BLaER1 (cell line): ENCODE data around the gene MYADML2.
"Not testable (repeated sequence)": the region's sequence is repeated elsewhere in the genome, so short reads cannot be mapped to it uniquely, and the experiment has no call there.

Source experiments
- H3K27ac ChIP-seq: shearing (Covaris generic); formaldehyde crosslinking; 2 replicates; pipeline ENCODE4 v1.8.1; 2022
- H3K27me3 ChIP-seq: shearing (Covaris generic); formaldehyde crosslinking; 2 replicates; pipeline ENCODE4 v1.8.1; 2022
- H3K36me3 ChIP-seq: shearing (Covaris generic); formaldehyde crosslinking; 2 replicates; pipeline ENCODE4 v1.8.1; 2022
- H3K4me1 ChIP-seq: shearing (Covaris generic); formaldehyde crosslinking; 2 replicates; pipeline ENCODE4 v1.8.1; 2022
- H3K4me2 ChIP-seq: shearing (Covaris generic); formaldehyde crosslinking; 2 replicates; pipeline ENCODE4 v1.8.1; 2022
- H3K4me3 ChIP-seq: shearing (Covaris generic); formaldehyde crosslinking; 2 replicates; pipeline ENCODE4 v1.8.1; 2022
- H3K9ac ChIP-seq: shearing (Covaris generic); formaldehyde crosslinking; 2 replicates; pipeline ENCODE4 v1.8.1; 2022
- H3K9me3 ChIP-seq: shearing (Covaris generic); formaldehyde crosslinking; 2 replicates; pipeline ENCODE4 v1.8.1; 2022
- H4K20me1 ChIP-seq: shearing (Covaris generic); formaldehyde crosslinking; 2 replicates; pipeline ENCODE4 v1.8.1; 2022
- Cebpa-rat ChIP-seq: shearing (Covaris generic); IDR thresholded peaks from 2 replicates; pipeline ENCODE4 v1.8.1; 2022

MYADML2 gene

GRCh38 chr17:81918832-81919545, 28.0 kb downstream of the MYADML2 start:
- Histone ChIP-seq H3K4me3 (peak overlapping the region; percentile 99), H3K9me3 (no peaks in the 10 kb centered on the region), H3K36me3 (peaks cover 49% of the 10 kb centered on the region), H3K27ac (peak overlapping the region; percentile 90), H3K9ac (peak overlapping the region; percentile 76), H3K27me3 (no peaks in the 10 kb centered on the region), H3K4me2 (peak overlapping the region; percentile 100), H4K20me1 (peaks cover 45% of the 10 kb centered on the region), H3K4me1 (peaks cover 76% of the 10 kb centered on the region)
- TF ChIP-seq Cebpa-rat: no peak

DNA sequence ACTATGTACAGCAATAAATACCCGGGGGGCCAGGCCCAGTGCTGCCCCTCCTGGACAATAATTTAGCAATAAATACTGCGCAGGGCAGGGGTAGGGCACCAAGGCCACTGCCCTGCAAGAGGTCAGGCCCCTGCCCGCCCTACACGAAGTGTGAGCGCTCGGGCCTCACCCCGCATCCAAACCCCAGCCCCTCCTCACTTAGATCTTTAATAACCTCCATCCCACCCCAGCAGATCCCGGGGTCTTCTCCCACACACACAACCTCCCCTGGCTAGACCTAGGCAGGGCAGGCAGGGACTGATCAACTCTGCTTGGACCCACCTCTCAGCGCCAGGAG, 28.7 kb downstream of the MYADML2 start:
- H3K9ac ChIP-seq: peak overlapping the region; percentile 76
- H3K4me3 ChIP-seq: peak overlapping the region; percentile 99
- H3K27ac ChIP-seq: peak overlapping the region; percentile 90
- H3K9me3 ChIP-seq, H3K27me3 ChIP-seq: not testable (repeated sequence)
- peaks cover 56% of the 10 kb centered on the region for H3K36me3 ChIP-seq
- peaks cover 46% of the 10 kb centered on the region for H4K20me1 ChIP-seq
- peaks cover 69% of the 10 kb centered on the region for H3K4me1 ChIP-seq
- peak overlapping the region; percentile 100 for H3K4me2 ChIP-seq

- no peaks in the 10 kb centered on the region for H3K9me3 ChIP-seq
- H3K9ac ChIP-seq: peak within 1 kb of the TSS; percentile 96
- peak within 1 kb of the TSS; percentile 93 for H3K27ac ChIP-seq
- peaks cover 51% of the 10 kb centered on the region for H4K20me1 ChIP-seq
- H3K4me1 ChIP-seq: peaks cover 64% of the 10 kb centered on the region
- H3K4me2 ChIP-seq: peak within 1 kb of the TSS; percentile 100
- peak within 1 kb of the TSS; percentile 99 for H3K4me3 ChIP-seq
- peaks cover 58% of the 10 kb centered on the region for H3K36me3 ChIP-seq
- H3K27me3 ChIP-seq: no peaks in the 10 kb centered on the region
- TF ChIP-seq Cebpa-rat: no peak
Measured at GRCh38 chr17:81917565-81918332, 29.3 kb downstream of the MYADML2 start, which contains the start of gene SIRT7. Gene SIRT7, minus strand, starts transcription at chr17:81918176. Its CDS starts 45 bp downstream, at chr17:81918131.

DNA sequence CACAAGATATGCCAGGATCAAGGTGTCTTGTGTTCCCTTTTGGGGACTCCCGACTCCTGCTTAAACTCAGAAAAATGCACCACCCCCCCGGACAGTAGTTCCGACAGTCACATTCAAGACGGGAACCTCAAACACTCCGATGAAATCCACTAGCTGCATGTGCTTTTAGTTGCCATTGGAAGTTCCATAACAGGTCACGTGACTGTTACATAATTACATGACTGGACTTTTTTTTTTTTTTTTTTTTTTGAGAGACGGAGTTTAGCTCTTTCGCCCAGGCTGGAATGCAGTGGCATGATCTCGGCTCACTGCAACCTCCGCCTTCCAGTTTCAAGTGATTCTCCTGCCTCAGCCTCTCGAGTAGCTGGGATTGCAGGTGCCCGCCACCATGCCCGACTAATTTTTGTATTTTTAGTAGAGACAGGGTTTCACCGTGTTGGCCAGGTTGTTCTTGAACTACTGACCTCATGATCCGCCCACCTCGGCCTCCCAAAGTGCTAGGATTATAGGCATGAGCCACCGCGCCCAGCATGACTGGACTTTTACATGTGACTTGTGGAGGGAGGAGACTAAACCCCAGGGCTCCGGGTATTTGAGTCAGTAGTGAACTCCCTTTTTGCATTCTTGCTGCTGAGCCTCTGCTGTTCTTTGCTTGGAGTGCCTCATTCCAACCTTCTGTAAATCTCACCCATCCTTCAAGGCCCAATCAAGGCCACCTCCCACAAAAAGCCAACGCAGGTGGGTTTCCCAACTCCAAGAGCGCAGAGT, 30.6 kb downstream of the MYADML2 start:
- H3K36me3 ChIP-seq: peaks cover 58% of the 10 kb centered on the region
- TF ChIP-seq Cebpa-rat: no peak
- no peaks in the 10 kb centered on the region for H3K27me3 ChIP-seq
- peak overlapping the region; percentile 99 for H3K4me3 ChIP-seq
- H4K20me1 ChIP-seq: peaks cover 64% of the 10 kb centered on the region
- peaks cover 56% of the 10 kb centered on the region for H3K4me1 ChIP-seq
- H3K27ac ChIP-seq: peak overlapping the region; percentile 93; the same call in 1 of the 2 replicates
- peak overlapping the region; percentile 97 for H3K4me2 ChIP-seq
- no peaks in the 10 kb centered on the region for H3K9me3 ChIP-seq
- peak overlapping the region; percentile 96 for H3K9ac ChIP-seq

GRCh38 chr17:81915331-81915730, 31.7 kb downstream of the MYADML2 start:
- Histone ChIP-seq H3K27me3 (no peaks in the 10 kb centered on the region), H4K20me1 (peaks cover 71% of the 10 kb centered on the region), H3K9me3 (no peaks in the 10 kb centered on the region), H3K4me1 (peaks cover 49% of the 10 kb centered on the region), H3K9ac (no peak overlapping the region), H3K36me3 (peaks cover 48% of the 10 kb centered on the region), H3K4me3 (no peak overlapping the region), H3K27ac (0 out of 2 replicates have a peak overlapping the region, but pooled peaks have one; percentile 4), H3K4me2 (no peak overlapping the region)
- TF ChIP-seq Cebpa-rat: no peak

DNA sequence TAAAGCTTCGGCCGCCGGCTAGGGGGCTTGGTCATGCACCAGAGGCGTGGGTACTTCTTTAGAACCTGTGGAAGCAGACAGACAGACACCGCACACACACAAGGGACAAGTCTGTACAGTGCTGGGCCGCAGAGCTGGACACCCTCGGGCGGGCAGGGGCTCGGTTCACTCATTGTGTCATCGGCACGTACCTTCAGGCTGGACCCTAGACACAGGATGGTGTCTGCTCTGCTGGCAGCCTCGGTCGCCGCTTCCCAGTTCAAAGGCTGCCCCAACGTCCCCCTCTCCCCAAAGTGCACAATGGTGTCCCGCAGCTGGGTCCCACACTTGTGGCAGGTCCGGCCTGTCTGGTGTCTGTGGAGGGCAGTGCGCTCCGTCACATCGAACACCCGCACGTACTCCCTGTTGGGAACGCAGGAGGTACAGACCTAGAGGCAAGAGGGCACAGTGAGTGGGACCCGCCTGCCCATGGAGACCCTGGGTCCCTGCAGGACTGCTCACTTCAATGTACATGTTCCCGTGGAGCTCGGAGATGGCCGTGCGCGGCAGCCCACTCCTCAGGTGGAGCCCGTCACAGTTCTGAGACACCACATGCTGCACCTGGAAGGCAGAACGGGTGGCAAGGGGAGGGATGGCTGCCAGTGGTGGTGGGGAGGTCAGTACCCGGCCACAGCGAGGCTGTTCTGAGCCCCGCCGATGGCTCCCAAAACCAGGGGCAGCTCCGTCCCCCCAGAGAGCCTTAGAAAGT, 32.8 kb downstream of the MYADML2 start:
- H4K20me1 ChIP-seq: peaks cover 82% of the 10 kb centered on the region
- no peak overlapping the region for H3K4me2 ChIP-seq
- H3K9me3 ChIP-seq: no peaks in the 10 kb centered on the region
- peaks cover 51% of the 10 kb centered on the region for H3K36me3 ChIP-seq
- peaks cover 49% of the 10 kb centered on the region for H3K4me1 ChIP-seq
- H3K4me3 ChIP-seq: no peak overlapping the region
- H3K9ac ChIP-seq: no peak overlapping the region
- no peak overlapping the region for H3K27ac ChIP-seq
- H3K27me3 ChIP-seq: no peaks in the 10 kb centered on the region
- no peak for TF ChIP-seq Cebpa-rat

DNA sequence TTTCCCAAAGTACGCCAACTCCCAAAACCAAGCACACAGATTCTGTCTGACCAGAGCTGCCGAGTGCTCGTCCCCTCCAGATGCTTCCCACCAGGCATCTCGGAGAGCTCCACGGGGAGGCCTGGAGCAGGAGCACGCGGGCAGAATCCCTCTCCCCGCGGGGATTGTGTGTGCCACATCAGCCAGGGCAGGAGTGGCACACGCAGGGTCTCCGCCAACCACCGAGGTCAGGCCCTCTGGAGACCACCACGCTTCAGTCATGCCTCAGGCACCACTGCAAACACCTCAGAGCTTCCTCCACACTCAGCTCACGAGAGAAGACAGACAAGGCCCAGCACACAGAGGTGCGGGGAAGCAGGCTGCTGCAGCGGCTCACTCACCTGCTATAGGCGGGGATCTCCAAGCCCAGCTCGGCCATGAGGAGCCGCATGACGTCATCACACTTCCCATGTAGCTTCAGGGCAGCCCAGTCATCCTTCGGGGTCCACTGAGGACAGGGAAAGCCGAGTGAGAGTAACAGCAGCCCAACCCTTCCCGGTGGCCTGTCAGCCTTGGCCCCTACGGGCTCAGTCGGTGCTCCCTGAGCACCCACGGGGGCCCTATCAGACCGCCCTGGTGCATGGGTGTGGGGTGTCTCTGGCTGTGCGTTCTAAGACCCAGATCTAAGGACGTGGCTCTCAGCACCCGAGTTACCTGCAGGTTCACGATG, 33.5 kb downstream of the MYADML2 start:
- no peak overlapping the region for H3K4me2 ChIP-seq
- H3K27ac ChIP-seq: no peak overlapping the region
- no peak overlapping the region for H3K9ac ChIP-seq
- peaks cover 84% of the 10 kb centered on the region for H4K20me1 ChIP-seq
- H3K27me3 ChIP-seq: no peaks in the 10 kb centered on the region
- peaks cover 46% of the 10 kb centered on the region for H3K4me1 ChIP-seq
- H3K4me3 ChIP-seq: no peak overlapping the region
- peaks cover 58% of the 10 kb centered on the region for H3K36me3 ChIP-seq
- no peaks in the 10 kb centered on the region for H3K9me3 ChIP-seq
- no peak for TF ChIP-seq Cebpa-rat

- no peak for TF ChIP-seq Cebpa-rat
- Histone ChIP-seq H3K36me3 (peaks cover 67% of the 10 kb centered on the region), H3K27me3 (no peaks in the 10 kb centered on the region), H3K9me3 (no peaks in the 10 kb centered on the region), H3K4me2 (no peak overlapping the region), H4K20me1 (peaks cover 90% of the 10 kb centered on the region), H3K9ac (no peak overlapping the region), H3K4me3 (no peak overlapping the region), H3K27ac (no peak overlapping the region), H3K4me1 (peaks cover 49% of the 10 kb centered on the region)
Measured at GRCh38 chr17:81912441-81913309, 34.4 kb downstream of the MYADML2 start.
